Medulla oblongata (tissue), 1 donor: Measurements from ENCODE around the gene RHD.
"Not testable (repeated sequence)": the region's sequence is repeated elsewhere in the genome, so short reads cannot be mapped to it uniquely, and the experiment has no call there.

Experiments used
- DNase-seq: peaks from one replicate; pipeline ENCODE4 v3.0.0-alpha.2; 2015; ENCODE audit errors: extremely low spot score

RHD gene

GRCh38 chr1:25355841-25356395 is 83.6 kb downstream of the RHD start:
- no peak for DNase-seq

GRCh38 chr1:25356441-25356840 is 84.1 kb downstream of the RHD start:
- DNase-seq = no peak

- no peak for DNase-seq
These were observed 84.5 kb downstream of the RHD start for GRCh38 chr1:25356848-25357247.

- DNase-seq = no peak
These were observed 88.6 kb downstream of the RHD start for GRCh38 chr1:25360596-25361581.

- DNase-seq = no peak
These were observed 89.6 kb downstream of the RHD start for GRCh38 chr1:25361901-25362300.

GRCh38 chr1:25362634-25363559 is 90.6 kb downstream of the RHD start:
- not testable (repeated sequence) for DNase-seq

GRCh38 chr1:25369241-25369640 is 96.9 kb downstream of the RHD start:
- no peak for DNase-seq

GRCh38 chr1:25369691-25370271 is 97.5 kb downstream of the RHD start:
- DNase-seq = not testable (repeated sequence)

- not testable (repeated sequence) for DNase-seq
These were observed 99.4 kb downstream of the RHD start for GRCh38 chr1:25371757-25372156.

GRCh38 chr1:25378367-25378766 is 106.1 kb downstream of the RHD start:
- DNase-seq = not testable (repeated sequence)
